Activated CD8-positive, alpha-beta T cell treated with anti-CD3 and anti-CD28 coated beads for 36 hours (primary cell): Measurements from ENCODE around the gene RAB40B. TPM values are rescaled to one million over a fixed set of nuclear protein-coding genes. Genes with fewer than 3 reads are reported as not detected.

Source experiments
- ATAC-seq: fragments of 200-7000 bp; cut with Tn5 transposase; one replicate; pipeline ENCODE4 v1.10.0; 2021; ENCODE audit warnings: mild to moderate bottlenecking, moderate library complexity
- CTCF ChIA-PET: fragments of 350-600 bp; sonication (Branson Sonifier 250); formaldehyde crosslinking; loops from one replicate; lab custom pipeline; 2021; ENCODE audit warnings: antibody characterized with exemption; lab: Charles Lee
- POLR2A ChIA-PET: fragments of 350-600 bp; sonication (Branson Sonifier 250); formaldehyde crosslinking; loops from one replicate; lab custom pipeline; 2021; ENCODE audit warnings: antibody characterized with exemption; lab: Charles Lee
- DNase-seq: peaks from one replicate; pipeline ENCODE4 v3.0.0-alpha.2; 2020
- H3K27ac Mint-ChIP-seq: one replicate; pipeline ENCODE4 v1.8.0; 2021; ENCODE audit warnings: mild to moderate bottlenecking, mixed read lengths
- H3K27me3 Mint-ChIP-seq: one replicate; pipeline ENCODE4 v1.8.0; 2021; ENCODE audit warnings: mixed read lengths
- H3K36me3 Mint-ChIP-seq: one replicate; pipeline ENCODE4 v1.8.0; 2021; ENCODE audit warnings: low read depth, mixed read lengths
- H3K4me1 Mint-ChIP-seq: one replicate; pipeline ENCODE4 v1.8.0; 2021; ENCODE audit warnings: low read depth, mixed read lengths
- H3K4me3 Mint-ChIP-seq: one replicate; pipeline ENCODE4 v1.8.0; 2021; ENCODE audit warnings: mild to moderate bottlenecking, moderate library complexity, mixed read lengths
- H3K9me3 Mint-ChIP-seq: one replicate; pipeline ENCODE4 v1.8.0; 2021; ENCODE audit warnings: mixed read lengths
- CTCF ChIP-seq: fragments of 200-600 bp; IDR thresholded peaks from one replicate; pipeline ENCODE4 v1.8.0; 2022; ENCODE audit warnings: antibody characterized with exemption, mild to moderate bottlenecking
- intact Hi-C: fragments of 100-400 bp; cut with micrococcal nuclease; formaldehyde crosslinking; loops from one replicate; pipeline ENCODE4 v1.10.0; 2022
- total RNA-seq, 2 experiments: library from RNA; stranded (reverse); gene quantifications; one replicate each; pipeline ENCODE4 v1.2.3, GENCODE V29; 2021

RAB40B gene
- total RNA-seq, 2 experiments from 2014 or later: 1.6 to 3.4 TPM

GRCh38 chr17:82696916-82697807 is 1.3 kb downstream of the RAB40B start:
- ChIA-PET CTCF (interaction anchor here (1.2 to 1.3 kb wide), 2 partner anchors 9 to 28 kb away, joined by 3 read pairs; no protein-coding TSS in a partner anchor), POLR2A (interaction anchor here (0.8 to 1.7 kb wide), 3 partner anchors 15 to 30 kb away, joined by 3 to 4 read pairs (median 4); partner anchors contain the start of gene FN3KRP)
- peaks cover 4% of the 10 kb centered on the region for H3K27me3 Mint-ChIP-seq
- H3K36me3 Mint-ChIP-seq: peaks cover 16% of the 10 kb centered on the region
- no peak for TF ChIP-seq CTCF
- DNase-seq: peak; percentile 51
- no peak for ATAC-seq
- peaks cover 13% of the 10 kb centered on the region for H3K9me3 Mint-ChIP-seq
- peaks cover 17% of the 10 kb centered on the region for H3K4me1 Mint-ChIP-seq
- intact Hi-C loops: no loop called here
- H3K4me3 Mint-ChIP-seq: peak overlapping the region; percentile 60
- H3K27ac Mint-ChIP-seq: no peak overlapping the region

GRCh38 chr17:82696259-82696658 is 2.2 kb downstream of the RAB40B start:
- peaks cover 16% of the 10 kb centered on the region for H3K36me3 Mint-ChIP-seq
- H3K4me3 Mint-ChIP-seq: peak overlapping the region; percentile 7
- ChIA-PET POLR2A (interaction anchor here (1.7 kb wide), 1 partner anchor 31 kb away, joined by 4 read pairs; no protein-coding TSS in a partner anchor), CTCF (no interaction called here)
- H3K4me1 Mint-ChIP-seq: peaks cover 23% of the 10 kb centered on the region
- no peak for TF ChIP-seq CTCF
- peaks cover 13% of the 10 kb centered on the region for H3K9me3 Mint-ChIP-seq
- H3K27ac Mint-ChIP-seq: no peak overlapping the region
- DNase-seq: no peak
- no peak for ATAC-seq
- intact Hi-C loops: no loop called here
- H3K27me3 Mint-ChIP-seq: peaks cover 4% of the 10 kb centered on the region

- intact Hi-C loops: no loop called here
- Mint-ChIP-seq H3K36me3 (peaks cover 16% of the 10 kb centered on the region), H3K4me1 (peaks cover 26% of the 10 kb centered on the region), H3K4me3 (no peak overlapping the region), H3K27me3 (peaks cover 4% of the 10 kb centered on the region), H3K27ac (no peak overlapping the region), H3K9me3 (peaks cover 13% of the 10 kb centered on the region)
- POLR2A ChIA-PET: no interaction called here
- CTCF ChIA-PET: interaction anchor here (0.6 to 1.0 kb wide), 2 partner anchors 23 to 26 kb away, joined by 3 read pairs; no protein-coding TSS in a partner anchor
- no peak for DNase-seq
- no peak for ATAC-seq
- no peak for TF ChIP-seq CTCF
These were observed 3.9 kb downstream of the RAB40B start for GRCh38 chr17:82694647-82695046.

GRCh38 chr17:82693168-82693867 is 5.2 kb downstream of the RAB40B start:
- DNase-seq (no peak), ATAC-seq (no peak)
- Mint-ChIP-seq H3K36me3 (peaks cover 16% of the 10 kb centered on the region), H3K4me1 (peaks cover 22% of the 10 kb centered on the region), H3K9me3 (peaks cover 13% of the 10 kb centered on the region), H3K27ac (no peak overlapping the region), H3K4me3 (no peak overlapping the region), H3K27me3 (peaks cover 3% of the 10 kb centered on the region)
- POLR2A ChIA-PET: no interaction called here
- intact Hi-C loops: no loop called here
- CTCF ChIA-PET: interaction anchor here (0.6 kb wide), 1 partner anchor 25 kb away, joined by 3 read pairs; no protein-coding TSS in a partner anchor
- TF ChIP-seq CTCF: no peak
